Naive thymus-derived CD8-positive, alpha-beta T cell (primary cell): ENCODE results near the gene PHYKPL. TPM values are rescaled to one million over a fixed set of nuclear protein-coding genes. Genes with fewer than 3 reads are reported as not detected.
A peak's percentile ranks its signal among the peaks of the same experiment; 100 is the strongest.

Source experiments
- ATAC-seq, 2 donors: fragments of 150-1000 bp; cut with Tn5 transposase in 1 of 2; sonication (Bioruptor Pico), chemical (Tn5 transposase) in 1 of 2; 1 replicate in 1 of 2; 2 replicates in 1 of 2; pipeline ENCODE4 v1.10.0; 2021; ENCODE audit warnings: mild to moderate bottlenecking in 2 of 2, moderate library complexity in 2 of 2
- POLR2A ChIA-PET: fragments of 350-600 bp; sonication (Branson Sonifier 250); formaldehyde crosslinking; loops from one replicate; lab custom pipeline; 2021; ENCODE audit warnings: antibody characterized with exemption; lab: Charles Lee
- DNase-seq, 10 donors: peaks; one replicate each; pipeline versions ENCODE4 v3.0.0 to v3.0.0-alpha.2; 2020 to 2022
- H3K27ac Mint-ChIP-seq, 10 donors: one replicate each; pipeline ENCODE4 v1.8.0; 2020 to 2022; ENCODE audit warnings: mild to moderate bottlenecking in 10 of 10, mixed read lengths in 10 of 10, moderate library complexity in 4 of 10, inconsistent platforms in 1 of 10
- H3K27me3 Mint-ChIP-seq, 5 donors: one replicate each; pipeline ENCODE4 v1.8.0; 2021 to 2022; ENCODE audit warnings: mixed read lengths in 5 of 5
- H3K36me3 Mint-ChIP-seq, 3 donors: one replicate each; pipeline ENCODE4 v1.8.0; 2020 to 2022; ENCODE audit warnings: mixed read lengths in 3 of 3, mild to moderate bottlenecking in 2 of 3, inconsistent platforms in 1 of 3
- H3K4me1 Mint-ChIP-seq, 4 donors: one replicate each; pipeline ENCODE4 v1.8.0; 2021 to 2022; ENCODE audit warnings: mixed read lengths in 4 of 4
- H3K4me3 Mint-ChIP-seq, 10 donors: one replicate each; pipeline ENCODE4 v1.8.0; 2020 to 2022; ENCODE audit warnings: mild to moderate bottlenecking in 10 of 10, mixed read lengths in 10 of 10, moderate library complexity in 6 of 10, inconsistent platforms in 1 of 10
- H3K9me3 Mint-ChIP-seq, 9 donors: one replicate each; pipeline ENCODE4 v1.8.0; 2020 to 2022; ENCODE audit warnings: mixed read lengths in 9 of 9, mild to moderate bottlenecking in 3 of 9, inconsistent platforms in 1 of 9, moderate library complexity in 1 of 9
- polyA plus RNA-seq, 3 donors: library from polyadenylated mRNA; unstranded; fragments of 300-500 nt; fragmentation: Illumina TruSeq; gene quantifications; one replicate each; pipeline ENCODE4 v1.2.3, GENCODE V29; 2021
- total RNA-seq, 8 experiments: library from RNA in 2 of 8; stranded (reverse) in 2 of 8; gene quantifications; one replicate each; pipeline ENCODE4 v1.2.3 and lab custom pipeline; 2021 to 2026

The PHYKPL gene
- total and polyA plus RNA-seq, 5 experiments from 2014 or later = 41.1 to 229 (median 51.8) TPM

- POLR2A ChIA-PET = interaction anchor here (0.8 to 1.2 kb wide), 2 partner anchors 17 to 20 kb away, joined by 4 to 5 read pairs; no protein-coding TSS in a partner anchor
- Mint-ChIP-seq H3K9me3 (no peaks in the 10 kb centered on the region), H3K36me3 (peaks cover 0 to 92% (median 12%) of the 10 kb centered on the region in 3 donors), H3K27ac (peak overlapping the region in 2 of 10 donors; percentile 21), H3K27me3 (no peaks in the 10 kb centered on the region), H3K4me3 (no peak overlapping the region), H3K4me1 (peaks cover 29 to 67% (median 54%) of the 10 kb centered on the region in 4 donors)
- ATAC-seq = no peak
- no peak for DNase-seq
Measured at GRCh38 chr5:178210073-178210535, 22.5 kb downstream of the PHYKPL start.

- Mint-ChIP-seq H3K36me3 (peaks cover 0 to 86% (median 12%) of the 10 kb centered on the region in 3 donors), H3K27ac (peak overlapping the region in 7 of 10 donors; percentile 14 to 71 (median 46)), H3K4me3 (no peak overlapping the region), H3K9me3 (no peaks in the 10 kb centered on the region), H3K4me1 (peaks cover 27 to 68% (median 52%) of the 10 kb centered on the region in 4 donors), H3K27me3 (no peaks in the 10 kb centered on the region)
- no peak for DNase-seq
- ATAC-seq = no peak
- POLR2A ChIA-PET = interaction anchor here (0.8 to 1.2 kb wide), 2 partner anchors 17 to 21 kb away, joined by 4 to 5 read pairs; no protein-coding TSS in a partner anchor
Measured at GRCh38 chr5:178209334-178210072, 23.1 kb downstream of the PHYKPL start.

- Mint-ChIP-seq H3K9me3 (peaks cover 0 to 2% (median 0%) of the 10 kb centered on the region in 9 donors), H3K36me3 (peaks cover 4 to 81% (median 12%) of the 10 kb centered on the region in 3 donors)
- POLR2A ChIA-PET = no interaction called here
Measured at GRCh38 chr5:178208540-178209227, 23.9 kb downstream of the PHYKPL start.

GRCh38 chr5:178207917-178208280 lies 24.7 kb downstream of the PHYKPL start:
- POLR2A ChIA-PET = interaction anchor here (0.7 kb wide), 1 partner anchor 285 kb away, joined by 5 read pairs; no protein-coding TSS in a partner anchor

More at GRCh38 chr5:178208540-178209227, 23.9 kb downstream of the PHYKPL start:
- DNase-seq (no peak), ATAC-seq (no peak)
- Mint-ChIP-seq H3K4me1 (peaks cover 26 to 67% (median 49%) of the 10 kb centered on the region in 4 donors), H3K27me3 (peaks cover 0 to 3% (median 0%) of the 10 kb centered on the region in 5 donors), H3K27ac (peak overlapping the region in 5 of 10 donors; percentile 15 to 71 (median 55)), H3K4me3 (no peak overlapping the region)

GRCh38 chr5:178207183-178207916 lies 25.3 kb downstream of the PHYKPL start:
- Mint-ChIP-seq H3K27me3 (peaks cover 0 to 3% (median 0%) of the 10 kb centered on the region in 5 donors), H3K27ac (peak overlapping the region; percentile 52 to 92 (median 86)), H3K9me3 (peaks cover 0 to 2% (median 0%) of the 10 kb centered on the region in 9 donors), H3K36me3 (peaks cover 4 to 68% (median 12%) of the 10 kb centered on the region in 3 donors), H3K4me1 (peaks cover 25 to 60% (median 45%) of the 10 kb centered on the region in 4 donors), H3K4me3 (peak overlapping the region in 7 of 10 donors; percentile 10 to 95 (median 61))
- ATAC-seq (no peak), DNase-seq (no peak)
- POLR2A ChIA-PET = interaction anchor here (0.7 to 2.1 kb wide), 2 partner anchors 25 to 286 kb away, joined by 5 to 9 read pairs; partner anchors contain the start of gene PHYKPL

More at GRCh38 chr5:178207917-178208280, 24.7 kb downstream of the PHYKPL start:
- peaks cover 25 to 60% (median 47%) of the 10 kb centered on the region in 4 donors for H3K4me1 Mint-ChIP-seq
- DNase-seq (no peak), ATAC-seq (no peak)
- H3K36me3 Mint-ChIP-seq = peaks cover 4 to 73% (median 12%) of the 10 kb centered on the region in 3 donors
- peak overlapping the region; percentile 41 to 92 (median 70) for H3K27ac Mint-ChIP-seq
- H3K9me3 Mint-ChIP-seq = peaks cover 0 to 2% (median 0%) of the 10 kb centered on the region in 9 donors
- peak overlapping the region in 5 of 10 donors; percentile 10 to 61 (median 29) for H3K4me3 Mint-ChIP-seq
- peaks cover 0 to 3% (median 0%) of the 10 kb centered on the region in 5 donors for H3K27me3 Mint-ChIP-seq

GRCh38 chr5:178206166-178207101 lies 26.2 kb downstream of the PHYKPL start:
- Mint-ChIP-seq H3K27me3 (peaks cover 0 to 3% (median 0%) of the 10 kb centered on the region in 5 donors), H3K36me3 (peaks cover 4 to 60% (median 9%) of the 10 kb centered on the region in 3 donors), H3K27ac (peak overlapping the region; percentile 84 to 92 (median 88)), H3K9me3 (peaks cover 0 to 2% (median 0%) of the 10 kb centered on the region in 9 donors), H3K4me3 (peak overlapping the region; percentile 70 to 95 (median 84)), H3K4me1 (peaks cover 25 to 55% (median 44%) of the 10 kb centered on the region in 4 donors)
- no peak for ATAC-seq
- DNase-seq = peak in 3 of 10 donors; percentile 21 to 30 (median 29)
- POLR2A ChIA-PET = interaction anchor here (0.9 to 2.1 kb wide), 4 partner anchors 8 to 83 kb away, joined by 3 to 9 read pairs (median 6); partner anchors contain the start of gene PHYKPL

GRCh38 chr5:178205749-178206047 lies 26.9 kb downstream of the PHYKPL start:
- H3K4me3 Mint-ChIP-seq = peak overlapping the region; percentile 70 to 95 (median 84)
- H3K27ac Mint-ChIP-seq = peak overlapping the region; percentile 84 to 92 (median 88)
- POLR2A ChIA-PET = interaction anchor here (0.9 to 2.1 kb wide), 3 partner anchors 8 to 27 kb away, joined by 4 to 9 read pairs (median 7); partner anchors contain the start of gene PHYKPL
- peaks cover 25 to 51% (median 42%) of the 10 kb centered on the region in 4 donors for H3K4me1 Mint-ChIP-seq
- ATAC-seq (no peak), DNase-seq (no peak)
- H3K27me3 Mint-ChIP-seq = peaks cover 0 to 3% (median 0%) of the 10 kb centered on the region in 5 donors
- peaks cover 4 to 53% (median 4%) of the 10 kb centered on the region in 3 donors for H3K36me3 Mint-ChIP-seq
- H3K9me3 Mint-ChIP-seq = peaks cover 0 to 2% (median 0%) of the 10 kb centered on the region in 9 donors

- Mint-ChIP-seq H3K36me3 (peaks cover 4 to 47% (median 4%) of the 10 kb centered on the region in 3 donors), H3K27ac (peak overlapping the region; percentile 84 to 92 (median 88)), H3K9me3 (peaks cover 0 to 2% (median 0%) of the 10 kb centered on the region in 9 donors), H3K4me1 (peaks cover 25 to 49% (median 42%) of the 10 kb centered on the region in 4 donors), H3K27me3 (peaks cover 0 to 3% (median 0%) of the 10 kb centered on the region in 5 donors), H3K4me3 (peak overlapping the region; percentile 70 to 99 (median 86))
- peak; percentile 39 to 48 for ATAC-seq
- peak; percentile 49 to 83 (median 62) for DNase-seq
- POLR2A ChIA-PET = interaction anchor here (0.9 to 2.1 kb wide), 21 partner anchors 8 to 1473 kb away, joined by 3 to 22 read pairs (median 6); partner anchors contain the start of genes NHP2 and PHYKPL
Measured at GRCh38 chr5:178204935-178205748, 27.5 kb downstream of the PHYKPL start.

- Mint-ChIP-seq H3K4me3 (peak within 1 kb of the TSS; percentile 88 to 100 (median 98)), H3K36me3 (peaks cover 4 to 40% (median 4%) of the 10 kb centered on the region in 3 donors), H3K27ac (peak within 1 kb of the TSS; percentile 95 to 100 (median 99)), H3K4me1 (peaks cover 23 to 42% (median 39%) of the 10 kb centered on the region in 4 donors), H3K27me3 (peaks cover 0 to 3% (median 0%) of the 10 kb centered on the region in 5 donors), H3K9me3 (peaks cover 0 to 2% (median 0%) of the 10 kb centered on the region in 9 donors)
- DNase-seq = peak; percentile 93 to 98 (median 96)
- peak; percentile 74 to 86 for ATAC-seq
- POLR2A ChIA-PET = interaction anchor here (0.6 to 1.7 kb wide), 26 partner anchors 9 to 1474 kb away, joined by 3 to 22 read pairs (median 5); partner anchors contain the start of genes NHP2 and PHYKPL
Measured at GRCh38 chr5:178204182-178204934, 28.2 kb downstream of the PHYKPL start, which contains the start of gene HNRNPAB. TSS of gene HNRNPAB (plus strand) at chr5:178204533. CDS start at chr5:178204838, 305 bp downstream.
